NOMO-1 treated with DMSO at 0.1 percent for 48 hours (cell line): ENCODE results near the gene MED10.

Experiments
- DNase-seq: peaks from one replicate; lab custom pipeline; 2025; ENCODE audit not compliant: unreplicated experiment; lab: John Stamatoyannopoulos, UW

MED10 gene

DNA sequence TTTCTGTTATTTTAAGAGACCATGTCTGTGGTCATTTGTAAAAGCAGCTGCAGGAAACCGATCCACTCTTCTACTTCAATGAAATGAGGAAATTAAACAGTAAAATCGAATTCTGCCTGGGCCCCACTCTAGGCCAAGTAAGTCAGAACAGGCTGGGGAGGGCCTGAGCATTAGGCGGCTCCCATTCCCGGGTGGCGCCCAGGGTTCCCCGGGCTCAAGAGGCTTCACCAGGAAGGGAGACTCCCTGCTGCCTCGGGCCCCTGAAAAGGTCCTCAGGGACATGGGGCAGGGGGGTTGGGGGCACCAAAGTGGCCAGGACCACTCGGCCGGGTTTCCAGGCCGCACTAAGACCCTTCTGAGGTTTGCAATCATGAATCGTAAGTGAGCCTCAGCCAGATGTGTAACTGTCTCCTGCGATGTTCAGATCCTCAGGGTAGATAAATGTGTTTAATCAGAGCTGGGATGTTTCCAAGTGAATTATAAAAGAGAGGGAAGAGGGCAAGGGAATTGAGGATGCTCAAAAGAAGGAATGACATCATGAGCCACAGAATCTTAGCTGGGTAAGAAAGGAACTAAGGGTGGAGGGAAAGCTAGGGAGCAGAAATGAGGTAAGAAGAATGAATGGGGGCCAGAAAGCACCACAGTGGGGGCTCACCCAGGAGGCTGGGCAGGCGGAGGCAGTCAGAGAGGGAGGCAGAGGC lies 24.6 kb downstream of the MED10 start:
- no peak for DNase-seq

- DNase-seq: no peak
These were observed 27.9 kb downstream of the MED10 start for GRCh38 chr5:6350277-6351090.

- DNase-seq: no peak
These were observed 29.0 kb downstream of the MED10 start for GRCh38 chr5:6349387-6349786.

DNA sequence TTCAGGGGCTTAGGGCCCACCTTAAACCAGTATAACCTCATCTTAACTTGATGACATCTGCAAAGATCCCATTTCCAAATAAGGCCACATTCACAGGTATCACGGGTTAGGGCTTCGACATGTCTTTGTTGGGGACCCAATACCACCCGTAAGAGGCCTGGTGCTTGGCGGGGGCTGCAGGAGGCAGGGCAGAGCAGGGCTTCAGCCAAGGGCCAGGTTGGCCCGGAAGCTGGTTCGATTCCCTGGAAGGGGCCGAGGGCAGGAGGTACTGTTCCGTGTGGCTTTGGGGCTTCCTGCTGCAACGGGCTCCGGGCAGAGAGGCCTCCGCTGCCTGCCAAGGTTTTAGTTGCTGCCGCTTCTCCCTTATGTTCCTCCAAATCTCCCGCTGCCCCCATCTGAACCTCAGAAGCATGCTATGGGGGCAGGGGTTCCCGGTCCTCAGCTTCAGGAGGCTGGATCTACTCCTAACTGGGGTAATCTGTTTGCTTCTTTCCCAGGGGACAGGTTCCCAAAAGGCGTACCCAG lies 29.8 kb downstream of the MED10 start:
- no peak for DNase-seq

- DNase-seq: no peak
These were observed 30.7 kb downstream of the MED10 start for GRCh38 chr5:6347673-6348072.

- DNase-seq: no peak
These were observed 31.2 kb downstream of the MED10 start for GRCh38 chr5:6347165-6347564.

- DNase-seq: no peak
These were observed 33.8 kb downstream of the MED10 start for GRCh38 chr5:6344593-6344989.

- no peak for DNase-seq
These were observed 34.3 kb downstream of the MED10 start for GRCh38 chr5:6343951-6344592.

DNA sequence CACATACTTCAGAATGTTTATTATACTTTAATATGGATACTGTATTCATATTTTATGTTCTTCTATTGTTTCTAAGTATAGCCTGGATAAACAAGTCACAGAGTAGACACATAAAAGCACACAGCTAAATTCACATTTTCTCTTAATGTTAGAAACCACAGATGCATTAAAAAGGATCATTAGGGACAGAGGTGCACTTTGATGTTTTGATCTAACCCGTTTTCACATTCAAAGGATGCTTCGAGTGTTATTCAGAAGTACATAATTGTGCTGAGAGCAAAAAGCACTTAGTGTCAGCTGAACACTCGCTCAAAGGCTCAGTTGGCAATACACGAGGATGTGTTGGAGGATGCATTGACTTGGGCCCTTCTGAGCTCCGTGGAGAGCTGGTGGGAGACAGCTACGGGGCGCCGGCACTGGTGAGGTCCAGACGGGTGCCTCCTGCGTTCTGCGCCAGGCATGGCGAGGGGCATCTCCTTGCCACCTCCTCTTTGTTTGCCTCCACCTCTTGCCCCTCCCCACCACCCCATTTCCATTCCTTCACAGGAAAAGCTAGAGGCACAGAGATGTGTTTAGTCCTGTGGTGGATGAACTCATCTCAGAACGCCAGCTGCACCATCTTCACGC lies 35.5 kb downstream of the MED10 start:
- DNase-seq: no peak

- no peak for DNase-seq
These were observed 38.2 kb downstream of the MED10 start for GRCh38 chr5:6340100-6340499.

DNA sequence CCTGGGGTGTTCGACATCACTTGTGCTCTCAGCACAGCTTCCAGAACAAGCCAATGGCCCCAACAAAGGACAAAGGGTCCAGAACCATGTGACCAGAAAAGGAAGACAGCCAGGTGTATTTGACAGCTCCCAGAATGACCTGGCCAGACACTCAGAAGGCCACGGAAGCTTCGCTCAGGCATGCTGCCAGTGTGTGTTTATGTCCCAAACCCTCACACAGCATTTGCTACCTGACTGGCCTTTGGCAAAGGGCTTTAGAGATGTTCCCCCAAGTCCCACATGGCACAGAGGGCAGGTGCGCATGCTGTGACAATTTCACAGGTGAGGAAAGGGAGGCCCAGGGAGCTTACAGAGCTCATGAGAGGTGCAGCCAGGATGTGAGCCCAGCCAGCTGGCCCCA lies 39.5 kb downstream of the MED10 start:
- no peak for DNase-seq

DNA sequence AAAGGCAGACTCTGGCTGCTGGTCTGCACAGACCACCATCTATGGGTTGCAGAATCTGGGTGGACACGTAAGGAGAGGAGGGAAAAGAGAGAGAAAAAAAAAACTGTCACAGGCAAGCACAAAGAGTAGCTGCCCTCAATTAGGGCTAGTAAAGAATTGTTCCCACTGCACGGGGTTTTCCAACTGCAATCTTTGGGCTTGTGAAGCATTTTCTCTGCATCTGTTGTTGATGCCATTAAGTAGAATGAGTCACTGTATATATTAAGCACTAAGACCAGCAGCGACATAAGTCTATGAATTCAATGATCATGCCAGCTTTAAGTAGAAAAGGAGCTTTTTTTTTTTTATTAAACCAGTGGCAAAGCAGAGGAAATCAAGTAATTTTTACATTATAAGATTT lies 40.2 kb downstream of the MED10 start:
- DNase-seq: no peak

- no peak for DNase-seq
These were observed 45.0 kb downstream of the MED10 start for GRCh38 chr5:6333182-6333905.

DNA sequence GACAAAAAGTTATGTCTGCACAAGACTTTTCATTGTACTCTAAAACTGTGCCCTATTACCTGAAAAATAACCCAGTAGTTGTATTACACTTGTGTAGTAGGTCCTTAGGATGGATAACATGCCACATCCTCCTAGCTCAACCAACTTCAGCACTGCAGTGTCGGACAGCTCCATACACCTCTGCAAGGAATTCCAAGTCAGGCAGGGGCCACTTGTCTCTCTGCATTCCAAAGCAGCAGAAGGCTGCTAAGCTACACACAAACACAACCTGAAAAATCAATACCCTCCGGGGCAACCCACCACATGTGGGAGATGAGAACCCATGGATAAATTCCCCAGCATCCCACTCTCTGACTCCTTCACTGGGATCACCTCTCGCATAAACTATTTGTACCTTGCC lies 50.2 kb downstream of the MED10 start:
- DNase-seq: no peak

- no peak for DNase-seq
These were observed 51.6 kb downstream of the MED10 start for GRCh38 chr5:6326776-6327175.

GRCh38 chr5:6322163-6322713 lies 56.1 kb downstream of the MED10 start:
- DNase-seq: no peak
